Thoracic aorta (tissue), 2 donors: ENCODE results near the gene ACAN. TPM values are rescaled to one million over a fixed set of nuclear protein-coding genes. Genes with fewer than 3 reads are reported as not detected.

Experiments used
- ATAC-seq: fragments of 150-250 bp; one replicate; pipeline ENCODE4 v1.8.0; 2017; ENCODE audit warnings: low read depth; ENCODE audit not compliant: insufficient number of reproducible peaks, low FRiP score
- DNase-seq: peaks from one replicate; pipeline ENCODE4 v3.0.0-alpha.2; 2020; ENCODE audit warnings: low spot score
- H3K27ac ChIP-seq, 2 donors: fragments of 200-600 bp; sonication (generic); 1 replicate in 1 of 2; 2 replicates in 1 of 2; pipeline ENCODE4 v1.5.1; 2016; ENCODE audit warnings: mild to moderate bottlenecking in 2 of 2, moderate library complexity in 2 of 2
- H3K27me3 ChIP-seq: fragments of 200-600 bp; sonication (generic); replicated peaks from 2 replicates; pipeline ENCODE4 v1.6.0; 2016; ENCODE audit warnings: mild to moderate bottlenecking; ENCODE audit not compliant: insufficient read depth
- H3K36me3 ChIP-seq: fragments of 200-600 bp; sonication (generic); one replicate; pipeline ENCODE4 v1.5.1; 2016
- H3K4me1 ChIP-seq, 2 donors: fragments of 200-600 bp; sonication (generic); 1 replicate in 1 of 2; 2 replicates in 1 of 2; pipeline versions ENCODE4 v1.5.1 to v1.6.0; 2016; ENCODE audit warnings: low read depth in 2 of 2, mild to moderate bottlenecking in 1 of 2; ENCODE audit not compliant: control insufficient read depth in 1 of 2
- H3K4me3 ChIP-seq: fragments of 200-600 bp; sonication (generic); 2 replicates; pipeline ENCODE4 v1.5.1; 2016; ENCODE audit warnings: mild to moderate bottlenecking
- H3K9me3 ChIP-seq: fragments of 200-600 bp; sonication (generic); 2 replicates; pipeline ENCODE4 v1.5.1; 2016
- total RNA-seq, 2 donors: library from RNA; depleted of rRNA; stranded (reverse); fragments of >200 nt; gene quantifications; one replicate each; pipeline versions ENCODE4 v1.1.0 to v1.2.3, GENCODE V29; 2016
- TF ChIP-seq, protein P1 (sequence below): fragments of 200-600 bp; sonication (generic); IDR thresholded peaks from one replicate; pipeline ENCODE4 v1.5.1; 2019; ENCODE audit warnings: antibody characterized with exemption

The ACAN gene
- total RNA-seq, 2 donors from 2014 or later = 23.2 to 147 TPM

DNA sequence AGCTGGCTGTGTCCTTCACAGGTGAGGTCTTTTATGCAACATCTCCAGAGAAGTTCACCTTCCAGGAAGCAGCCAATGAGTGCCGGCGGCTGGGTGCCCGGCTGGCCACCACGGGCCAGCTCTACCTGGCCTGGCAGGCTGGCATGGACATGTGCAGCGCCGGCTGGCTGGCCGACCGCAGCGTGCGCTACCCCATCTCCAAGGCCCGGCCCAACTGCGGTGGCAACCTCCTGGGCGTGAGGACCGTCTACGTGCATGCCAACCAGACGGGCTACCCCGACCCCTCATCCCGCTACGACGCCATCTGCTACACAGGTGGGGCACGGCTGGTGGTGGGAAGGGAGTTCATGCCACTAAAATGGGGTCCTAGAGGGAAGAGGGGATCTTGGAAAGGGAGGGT is 40.1 kb downstream of the ACAN start:
- H3K4me1 ChIP-seq = no peaks in the 10 kb centered on the region
- TF ChIP-seq, protein P1, sequence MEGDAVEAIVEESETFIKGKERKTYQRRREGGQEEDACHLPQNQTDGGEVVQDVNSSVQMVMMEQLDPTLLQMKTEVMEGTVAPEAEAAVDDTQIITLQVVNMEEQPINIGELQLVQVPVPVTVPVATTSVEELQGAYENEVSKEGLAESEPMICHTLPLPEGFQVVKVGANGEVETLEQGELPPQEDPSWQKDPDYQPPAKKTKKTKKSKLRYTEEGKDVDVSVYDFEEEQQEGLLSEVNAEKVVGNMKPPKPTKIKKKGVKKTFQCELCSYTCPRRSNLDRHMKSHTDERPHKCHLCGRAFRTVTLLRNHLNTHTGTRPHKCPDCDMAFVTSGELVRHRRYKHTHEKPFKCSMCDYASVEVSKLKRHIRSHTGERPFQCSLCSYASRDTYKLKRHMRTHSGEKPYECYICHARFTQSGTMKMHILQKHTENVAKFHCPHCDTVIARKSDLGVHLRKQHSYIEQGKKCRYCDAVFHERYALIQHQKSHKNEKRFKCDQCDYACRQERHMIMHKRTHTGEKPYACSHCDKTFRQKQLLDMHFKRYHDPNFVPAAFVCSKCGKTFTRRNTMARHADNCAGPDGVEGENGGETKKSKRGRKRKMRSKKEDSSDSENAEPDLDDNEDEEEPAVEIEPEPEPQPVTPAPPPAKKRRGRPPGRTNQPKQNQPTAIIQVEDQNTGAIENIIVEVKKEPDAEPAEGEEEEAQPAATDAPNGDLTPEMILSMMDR = no peak
- no peaks in the 10 kb centered on the region for H3K9me3 ChIP-seq
- DNase-seq = no peak
- H3K27ac ChIP-seq = no peak overlapping the region
- H3K27me3 ChIP-seq = no peaks in the 10 kb centered on the region
- H3K36me3 ChIP-seq = peaks cover 8% of the 10 kb centered on the region
- H3K4me3 ChIP-seq = no peak overlapping the region
- ATAC-seq = no peak

DNA sequence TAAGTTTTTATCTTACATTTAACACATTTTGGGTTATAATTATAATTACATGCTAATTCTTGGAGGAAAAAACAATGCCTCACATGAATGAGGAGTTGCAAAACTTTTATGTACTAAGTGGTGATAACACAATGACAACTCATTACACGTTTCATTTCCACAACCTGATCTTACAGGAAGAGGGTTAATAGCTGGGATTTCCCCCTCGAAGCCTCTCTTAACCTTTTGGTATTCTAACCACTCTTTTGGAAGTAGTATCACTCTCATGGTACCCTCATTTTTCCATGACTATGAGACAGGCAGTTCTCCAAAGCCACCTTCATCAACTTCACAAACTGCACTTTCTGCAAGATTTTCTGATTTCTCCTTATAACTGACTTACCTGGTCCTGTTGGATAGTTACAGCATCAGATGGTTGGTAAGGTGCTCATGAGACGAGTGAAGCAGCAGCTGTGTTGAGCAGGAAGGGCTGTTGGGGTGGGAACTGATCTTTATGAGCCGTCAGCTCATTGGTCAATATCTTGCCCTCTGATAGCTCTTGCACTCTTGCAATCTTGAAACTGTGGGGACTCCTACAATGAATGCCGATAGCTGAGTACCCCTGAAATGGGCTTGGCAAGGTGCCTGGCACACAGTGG is 41.6 kb downstream of the ACAN start:
- DNase-seq = no peak
- no peaks in the 10 kb centered on the region for H3K9me3 ChIP-seq
- no peaks in the 10 kb centered on the region for H3K27me3 ChIP-seq
- TF ChIP-seq, protein P1 = no peak
- H3K27ac ChIP-seq = no peak overlapping the region
- H3K4me1 ChIP-seq = no peaks in the 10 kb centered on the region
- ATAC-seq = no peak
- peaks cover 8% of the 10 kb centered on the region for H3K36me3 ChIP-seq
- no peak overlapping the region for H3K4me3 ChIP-seq

DNA sequence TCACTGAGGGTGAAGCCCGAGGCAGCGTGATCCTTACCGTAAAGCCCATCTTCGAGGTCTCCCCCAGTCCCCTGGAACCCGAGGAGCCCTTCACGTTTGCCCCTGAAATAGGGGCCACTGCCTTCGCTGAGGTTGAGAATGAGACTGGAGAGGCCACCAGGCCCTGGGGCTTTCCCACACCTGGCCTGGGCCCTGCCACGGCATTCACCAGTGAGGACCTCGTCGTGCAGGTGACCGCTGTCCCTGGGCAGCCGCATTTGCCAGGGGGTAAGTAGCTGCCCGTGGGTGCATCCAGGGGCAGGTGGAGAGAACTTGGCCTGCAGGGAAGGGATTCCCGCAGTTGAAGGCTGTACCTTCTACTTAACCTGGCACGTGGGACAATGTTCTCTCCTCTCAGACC is 42.4 kb downstream of the ACAN start:
- no peak overlapping the region for H3K27ac ChIP-seq
- H3K4me1 ChIP-seq = no peaks in the 10 kb centered on the region
- TF ChIP-seq, protein P1 = no peak
- H3K36me3 ChIP-seq = peaks cover 8% of the 10 kb centered on the region
- no peak overlapping the region for H3K4me3 ChIP-seq
- H3K27me3 ChIP-seq = no peaks in the 10 kb centered on the region
- no peaks in the 10 kb centered on the region for H3K9me3 ChIP-seq
- no peak for ATAC-seq
- DNase-seq = no peak

GRCh38 chr15:88847144-88847543 is 43.9 kb downstream of the ACAN start:
- no peak for DNase-seq

DNA sequence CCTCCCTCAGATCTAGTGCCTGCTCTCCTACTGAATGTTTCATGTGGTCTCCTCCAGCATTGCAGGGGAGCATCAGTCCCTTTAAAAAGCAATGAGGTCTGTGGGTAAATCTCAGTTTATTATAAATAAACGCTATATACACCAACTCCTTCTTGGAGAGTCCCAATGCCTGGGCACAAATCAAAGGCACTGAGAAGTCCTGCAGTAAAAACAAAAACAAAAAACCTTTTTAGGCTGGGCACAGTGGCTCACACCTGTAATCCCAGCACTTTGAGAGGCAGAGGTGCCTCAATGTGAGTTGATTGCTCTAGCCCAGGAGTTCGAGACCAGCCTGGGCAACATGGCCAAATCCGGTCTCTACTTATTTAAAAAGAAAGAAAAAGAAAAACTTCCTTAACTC is 45.0 kb downstream of the ACAN start:
- Histone ChIP-seq H3K4me1 (no peaks in the 10 kb centered on the region), H3K27ac (no peak overlapping the region), H3K4me3 (no peak overlapping the region), H3K36me3 (peaks cover 3% of the 10 kb centered on the region), H3K9me3 (no peaks in the 10 kb centered on the region), H3K27me3 (no peaks in the 10 kb centered on the region)
- DNase-seq = no peak
- ATAC-seq = no peak
- TF ChIP-seq, protein P1 = no peak

More at GRCh38 chr15:88847144-88847543, 43.9 kb downstream of the ACAN start:
- Histone ChIP-seq H3K27me3 (no peaks in the 10 kb centered on the region), H3K4me3 (no peak overlapping the region), H3K27ac (no peak overlapping the region), H3K36me3 (peaks cover 3% of the 10 kb centered on the region), H3K9me3 (no peaks in the 10 kb centered on the region), H3K4me1 (no peaks in the 10 kb centered on the region)
- TF ChIP-seq, protein P1 = no peak
- no peak for ATAC-seq
